A549 (cell line): ENCODE results near the gene CORO2B. TPM values are rescaled to one million over a fixed set of nuclear protein-coding genes. Genes with fewer than 3 reads are reported as not detected.

Experiments used
- ATAC-seq, 2 experiments: fragments of 200-7000 bp in 1 of 2; fragments of >200 bp in 1 of 2; cut with Nextera tagmentation in 1 of 2; cut with Tn5 transposase in 1 of 2; 3 replicates each; pipeline versions ENCODE4 v1.8.0 to v1.9.1; 2018 to 2020; ENCODE audit warnings: mild to moderate bottlenecking in 1 of 2, moderate library complexity in 1 of 2
- CTCF ChIA-PET: fragments of 300-600 bp; sonication (Branson Sonifier 250); formaldehyde crosslinking; extraction: SDS; loops from one replicate; lab custom pipeline; 2021; ENCODE audit warnings: antibody characterized with exemption, inconsistent platforms; lab: Yijun Ruan, JAX
- POLR2A ChIA-PET: fragments of 350-600 bp; formaldehyde crosslinking; extraction: SDS; loops from one replicate; lab custom pipeline; 2021; ENCODE audit warnings: antibody characterized with exemption, inconsistent platforms; lab: Yijun Ruan, JAX
- DNase-seq, 2 experiments: peaks; one replicate each; pipeline versions ENCODE4 v3.0.0 to v3.0.0-alpha.2; 2011 to 2016; ENCODE audit warnings: low read depth in 1 of 2, low spot score in 1 of 2
- FAIRE-seq: peaks from 2 replicates; lab custom pipeline; 2011; peaks lifted over from hg19 to GRCh38; lab: Jason Lieb, UNC
- H3K27ac ChIP-seq, 2 experiments: fragments of >200 bp; sonication (Bioruptor Twin); formaldehyde crosslinking; 3 replicates each; pipeline ENCODE4 v1.5.1; 2016 to 2017
- H3K4me1 ChIP-seq: fragments of >200 bp; sonication (Bioruptor Twin); formaldehyde crosslinking; 3 replicates; pipeline ENCODE4 v1.6.1; 2016
- H3K4me2 ChIP-seq: fragments of >200 bp; sonication (Bioruptor Twin); formaldehyde crosslinking; 3 replicates; pipeline ENCODE4 v1.6.1; 2016
- H3K4me3 ChIP-seq: fragments of >200 bp; sonication (Bioruptor Twin); formaldehyde crosslinking; 3 replicates; pipeline ENCODE4 v1.5.1; 2016
- H3K9me3 ChIP-seq: fragments of >200 bp; sonication (Bioruptor Twin); formaldehyde crosslinking; 3 replicates; pipeline ENCODE4 v1.6.1; 2016
- BHLHE40 ChIP-seq: IDR thresholded peaks from 2 replicates; pipeline ENCODE4 v1.6.1; 2012; ENCODE audit warnings: low read depth, low read length, inconsistent platforms
- CBX2 ChIP-seq: fragments of 200-600 bp; sonication (generic); IDR thresholded peaks from 2 replicates; pipeline ENCODE4 v1.6.1; 2016; ENCODE audit warnings: low read depth, mild to moderate bottlenecking, borderline replicate concordance
- CBX8 ChIP-seq: fragments of 200-600 bp; sonication (generic); IDR thresholded peaks from 2 replicates; pipeline ENCODE4 v1.6.1; 2016
- CEBPB ChIP-seq, 2 experiments: fragments of >200 bp in 1 of 2; sonication (Bioruptor Twin) in 1 of 2; formaldehyde crosslinking in 1 of 2; IDR thresholded peaks; 2 replicates each; pipeline ENCODE4 v1.6.1; 2012 to 2016
- EHF ChIP-seq: fragments of 250-450 bp; sonication (Bioruptor Pico); IDR thresholded peaks from 2 replicates; pipeline ENCODE4 v1.5.0; 2020; ENCODE audit warnings: mild to moderate bottlenecking
- EHMT2 ChIP-seq: fragments of 200-600 bp; sonication (generic); IDR thresholded peaks from 2 replicates; pipeline ENCODE4 v1.6.1; 2016; ENCODE audit warnings: antibody characterized with exemption, low read depth, mild to moderate bottlenecking, moderate library complexity
- ESRRA ChIP-seq: fragments of 150-350 bp; IDR thresholded peaks from 2 replicates; pipeline ENCODE4 v1.6.1; 2014; ENCODE audit warnings: mild to moderate bottlenecking, low read length, borderline replicate concordance
- FOSB ChIP-seq: fragments of 250-450 bp; sonication (Bioruptor Pico); IDR thresholded peaks from 2 replicates; pipeline ENCODE4 v1.5.0; 2020; ENCODE audit warnings: mild to moderate bottlenecking, moderate library complexity
- GATA3 ChIP-seq: IDR thresholded peaks from 2 replicates; pipeline ENCODE4 v1.6.1; 2012; ENCODE audit warnings: borderline replicate concordance
- JUN ChIP-seq, 2 experiments: fragments of >200 bp; sonication (Bioruptor Twin); formaldehyde crosslinking; IDR thresholded peaks; 2 replicates in 1 of 2; 3 replicates in 1 of 2; pipeline ENCODE4 v1.6.1; 2016 to 2017
- KDM1A ChIP-seq: fragments of 200-600 bp; sonication (generic); IDR thresholded peaks from 2 replicates; pipeline ENCODE4 v1.6.1; 2016; ENCODE audit warnings: low read depth, mild to moderate bottlenecking
- KDM5A ChIP-seq: fragments of 200-600 bp; sonication (generic); IDR thresholded peaks from 2 replicates; pipeline ENCODE4 v1.6.1; 2016; ENCODE audit warnings: antibody characterized with exemption, mild to moderate bottlenecking
- MAZ ChIP-seq: fragments of 150-350 bp; IDR thresholded peaks from 2 replicates; pipeline ENCODE4 v1.6.1; 2014; ENCODE audit warnings: antibody characterized with exemption, low read depth, low read length, borderline replicate concordance
- MYC ChIP-seq: IDR thresholded peaks from 2 replicates; pipeline ENCODE4 v1.6.1; 2012; ENCODE audit warnings: mild to moderate bottlenecking, inconsistent platforms, low read length, improper control_type of control experiment, borderline replicate concordance
- POLR2AphosphoS2 ChIP-seq: conservative IDR thresholded peaks from 2 replicates; pipeline ENCODE4 v1.6.1; 2012; ENCODE audit warnings: low read length, improper control_type of control experiment, inconsistent platforms
- RAD21 ChIP-seq, 2 experiments: fragments of >200 bp in 1 of 2; sonication (Bioruptor Twin) in 1 of 2; formaldehyde crosslinking in 1 of 2; IDR thresholded peaks in 1 of 2; conservative IDR thresholded peaks in 1 of 2; 2 replicates in 1 of 2; 3 replicates in 1 of 2; pipeline ENCODE4 v1.6.1; 2012 to 2018; ENCODE audit warnings: inconsistent platforms in 1 of 2
- RARB ChIP-seq: fragments of 250-450 bp; sonication (Bioruptor Pico); IDR thresholded peaks from 2 replicates; pipeline ENCODE4 v1.8.0; 2021; ENCODE audit warnings: mild to moderate bottlenecking, moderate library complexity
- RCOR1 ChIP-seq: fragments of 150-350 bp; IDR thresholded peaks from 2 replicates; pipeline ENCODE4 v1.6.1; 2014; ENCODE audit warnings: antibody characterized with exemption, low read length, low read depth
- RNF2 ChIP-seq: fragments of 200-600 bp; sonication (generic); IDR thresholded peaks from 2 replicates; pipeline ENCODE4 v1.6.1; 2016; ENCODE audit warnings: low read depth, mild to moderate bottlenecking, antibody characterized with exemption, moderate library complexity, borderline replicate concordance
- SREBF2 ChIP-seq: fragments of 450-650 bp; IDR thresholded peaks from 2 replicates; pipeline ENCODE4 v1.6.1; 2014; ENCODE audit warnings: mild to moderate bottlenecking, moderate library complexity
- TFCP2L1 ChIP-seq: fragments of 250-450 bp; sonication (Bioruptor Pico); IDR thresholded peaks from 2 replicates; pipeline ENCODE4 v1.5.0; 2021; ENCODE audit warnings: mild to moderate bottlenecking
- TP53 ChIP-seq: fragments of 250-450 bp; sonication (Bioruptor Pico); IDR thresholded peaks from 2 replicates; pipeline ENCODE4 v1.5.0; 2021; ENCODE audit warnings: mild to moderate bottlenecking, moderate library complexity
- ZC3H11A ChIP-seq: fragments of 450-650 bp; IDR thresholded peaks from 2 replicates; pipeline ENCODE4 v1.6.1; 2014; ENCODE audit warnings: antibody characterized with exemption, mild to moderate bottlenecking
- ZNF302 ChIP-seq: fragments of 250-450 bp; sonication (Bioruptor Pico); IDR thresholded peaks from 2 replicates; pipeline ENCODE4 v1.9.0; 2021; ENCODE audit warnings: inconsistent platforms, mild to moderate bottlenecking, moderate library complexity
- ZSCAN20 ChIP-seq: fragments of 250-450 bp; sonication (Bioruptor Pico); IDR thresholded peaks from 2 replicates; pipeline ENCODE4 v1.8.0; 2022; ENCODE audit warnings: mild to moderate bottlenecking, moderate library complexity
- WGBS: methylation state at CpG from one replicate; pipeline ENCODE4 v1.1.6; 2017; ENCODE audit errors: missing lambda C conversion rate; 5-methylcytosine and 5-hydroxymethylcytosine counted together
- polyA plus RNA-seq, 4 experiments: library from polyadenylated mRNA; depleted of rRNA in 3 of 4; stranded (reverse); fragments of >200 nt; fragmentation: RNase III in 1 of 4; extraction: RNeasy Plus Mini Kit Qiagen cat#74134 plus additional on column Dnase treatment in 1 of 4; gene quantifications; 2 replicates in 3 of 4; 3 replicates in 1 of 4; pipeline ENCODE4 v1.2.3, GENCODE V29; 2011 to 2017

CORO2B gene
- polyA plus RNA-seq, 2 of the 4 experiments (the other 2 are of a cell fraction), result 2.0 to 2.3 TPM

DNA sequence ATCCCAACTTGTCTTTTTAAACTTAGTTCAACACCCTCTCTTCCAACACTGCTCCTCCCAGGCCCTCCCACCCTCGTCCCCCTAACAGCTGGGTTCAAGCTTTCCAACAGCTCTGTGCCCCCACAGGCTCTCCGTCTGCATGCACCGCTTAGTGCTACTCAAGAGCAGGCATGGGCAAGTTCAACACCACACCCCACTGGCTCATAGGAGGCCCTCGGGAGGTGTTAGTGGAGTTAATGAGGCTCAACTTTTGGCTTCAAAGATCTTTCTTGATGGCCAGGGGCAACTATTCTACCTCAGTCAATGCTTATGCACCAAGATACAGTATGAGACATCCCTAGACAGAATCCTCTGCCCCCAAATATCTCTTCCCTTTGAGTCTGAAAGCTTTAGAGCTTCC, 127.5 kb downstream of the CORO2B start:
- 80% methylated on average over 3 of the region's 4 CpGs for WGBS
- FAIRE-seq, result no peak
- POLR2A ChIA-PET, result interaction anchor here (1.1 kb wide), 1 partner anchor 113 kb away, joined by 4 read pairs; no protein-coding TSS in a partner anchor
- Histone ChIP-seq H3K27ac (no peak overlapping the region), H3K4me2 (no peak overlapping the region)
- TF ChIP-seq MYC, result no peak
- TF ChIP-seq KDM1A, result no peak
- TF ChIP-seq EHF, result no peak
- no peak for TF ChIP-seq ZNF302
- TF ChIP-seq FOSB, result no peak
- no peak for TF ChIP-seq RNF2
- no peak for TF ChIP-seq ESRRA
- TF ChIP-seq CBX8, result no peak
- no peak for TF ChIP-seq GATA3
- no peak for TF ChIP-seq KDM5A
- TF ChIP-seq, all 56 proteins: peak for 0
- ATAC-seq (peak in 1 of 2 experiments; percentile 31; a peak in 1 of 6 replicates), DNase-seq (no peak)
- no peak overlapping the region for H3K4me3 ChIP-seq
- H3K9me3 ChIP-seq, result no peaks in the 10 kb centered on the region
- CTCF ChIA-PET, result interaction anchor here (0.9 to 2.2 kb wide), 2 partner anchors 14 to 330 kb away, joined by 3 to 8 read pairs; no protein-coding TSS in a partner anchor
- no peaks in the 10 kb centered on the region for H3K4me1 ChIP-seq

DNA sequence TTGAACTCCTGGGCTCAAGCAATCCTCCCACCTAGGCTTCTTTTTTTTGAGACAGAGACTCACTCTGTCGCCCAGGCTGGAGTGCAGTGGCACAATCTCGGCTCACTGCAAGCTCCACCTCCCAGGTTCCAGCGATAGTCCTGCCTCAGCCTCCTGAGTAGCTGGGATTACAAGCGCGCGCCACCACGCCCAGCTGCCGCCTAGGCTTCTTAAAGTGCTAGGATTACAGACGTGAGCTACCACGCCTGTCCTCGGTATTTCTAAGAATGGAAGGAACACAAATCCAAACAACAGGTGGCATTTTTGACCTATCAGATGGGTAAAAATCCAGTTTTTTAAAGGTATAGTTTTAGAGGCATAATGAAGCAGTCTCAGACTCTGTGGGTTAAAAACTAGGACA, 128.1 kb downstream of the CORO2B start:
- ChIA-PET CTCF (interaction anchor here (0.6 to 2.2 kb wide), 5 partner anchors 9 to 56 kb away, joined by 3 to 8 read pairs (median 3); no protein-coding TSS in a partner anchor), POLR2A (no interaction called here)
- Histone ChIP-seq H3K27ac (no peak overlapping the region), H3K4me2 (no peak overlapping the region), H3K4me1 (no peaks in the 10 kb centered on the region), H3K9me3 (no peaks in the 10 kb centered on the region), H3K4me3 (no peak overlapping the region)
- no peak for TF ChIP-seq ZSCAN20 (CRISPR knock-in tag)
- TF ChIP-seq BHLHE40, result no peak
- TF ChIP-seq TFCP2L1 (CRISPR knock-in tag), result no peak
- no peak for TF ChIP-seq CBX2
- TF ChIP-seq JUN (IDR thresholded peaks at IDR 0.05), result no peak
- no peak for TF ChIP-seq RAD21 (conservative IDR thresholded peaks at IDR 0.05 in 1 of 2, IDR thresholded peaks at IDR 0.05 in 1 of 2)
- no peak for TF ChIP-seq KDM5A
- TF ChIP-seq EHF, result no peak
- TF ChIP-seq KDM1A, result no peak
- TF ChIP-seq TP53 (CRISPR knock-in tag), result no peak
- TF ChIP-seq RCOR1, result no peak
- no peak for TF ChIP-seq ZC3H11A
- no peak for TF ChIP-seq CEBPB (IDR thresholded peaks at IDR 0.05)
- no peak for TF ChIP-seq SREBF2
- FAIRE-seq (no peak), ATAC-seq (no peak), DNase-seq (no peak)
- WGBS, result 51% methylated on average over 11 of the region's 11 CpGs

GRCh38 chr15:68707386-68707785, 128.6 kb downstream of the CORO2B start:
- TF ChIP-seq POLR2AphosphoS2 (no peak), ESRRA (no peak), EHMT2 (no peak), FOSB (no peak), MYC (no peak), CBX2 (no peak), RARB (CRISPR knock-in tag) (no peak), MAZ (no peak), KDM1A (no peak)
- 34% methylated on average over 5 of the region's 5 CpGs for WGBS
- CTCF ChIA-PET, result interaction anchor here (0.7 to 1.3 kb wide), 4 partner anchors 9 to 57 kb away, joined by 3 to 4 read pairs (median 3); no protein-coding TSS in a partner anchor
- H3K4me2 ChIP-seq, result no peak overlapping the region
- POLR2A ChIA-PET, result no interaction called here
- H3K27ac ChIP-seq, result no peak overlapping the region
- ATAC-seq (no peak), FAIRE-seq (peak; percentile 59), DNase-seq (no peak)
- H3K9me3 ChIP-seq, result no peaks in the 10 kb centered on the region
- no peaks in the 10 kb centered on the region for H3K4me1 ChIP-seq
- no peak overlapping the region for H3K4me3 ChIP-seq
